Activated naive CD8-positive, alpha-beta T cell treated with anti-CD3 and anti-CD28 coated beads, Interleukin-2, amount 50 U/mL, for 24 hours (primary cell): Measurements from ENCODE around the gene TMCC1.
A peak's percentile ranks its signal among the peaks of the same experiment; 100 is the strongest.
"Not testable (repeated sequence)": the region's sequence is repeated elsewhere in the genome, so short reads cannot be mapped to it uniquely, and the experiment has no call there.

Experiments used
- ATAC-seq: fragments of 150-1000 bp; cut with Tn5 transposase; one replicate; pipeline ENCODE4 v1.10.0; 2021
- DNase-seq: peaks from one replicate; pipeline ENCODE4 v3.0.0; 2021
- H3K27ac Mint-ChIP-seq: one replicate; pipeline ENCODE4 v1.8.0; 2021; ENCODE audit warnings: mild to moderate bottlenecking, mixed read lengths
- H3K27me3 Mint-ChIP-seq: one replicate; pipeline ENCODE4 v1.8.0; 2021; ENCODE audit warnings: mixed read lengths
- H3K36me3 Mint-ChIP-seq: one replicate; pipeline ENCODE4 v1.8.0; 2021; ENCODE audit warnings: low read depth, mixed read lengths
- H3K4me1 Mint-ChIP-seq: one replicate; pipeline ENCODE4 v1.8.0; 2021; ENCODE audit warnings: mixed read lengths
- H3K4me3 Mint-ChIP-seq: one replicate; pipeline ENCODE4 v1.8.0; 2021; ENCODE audit warnings: mild to moderate bottlenecking, moderate library complexity, mixed read lengths
- H3K9me3 Mint-ChIP-seq: one replicate; pipeline ENCODE4 v1.8.0; 2021; ENCODE audit warnings: mixed read lengths

The TMCC1 gene

DNA sequence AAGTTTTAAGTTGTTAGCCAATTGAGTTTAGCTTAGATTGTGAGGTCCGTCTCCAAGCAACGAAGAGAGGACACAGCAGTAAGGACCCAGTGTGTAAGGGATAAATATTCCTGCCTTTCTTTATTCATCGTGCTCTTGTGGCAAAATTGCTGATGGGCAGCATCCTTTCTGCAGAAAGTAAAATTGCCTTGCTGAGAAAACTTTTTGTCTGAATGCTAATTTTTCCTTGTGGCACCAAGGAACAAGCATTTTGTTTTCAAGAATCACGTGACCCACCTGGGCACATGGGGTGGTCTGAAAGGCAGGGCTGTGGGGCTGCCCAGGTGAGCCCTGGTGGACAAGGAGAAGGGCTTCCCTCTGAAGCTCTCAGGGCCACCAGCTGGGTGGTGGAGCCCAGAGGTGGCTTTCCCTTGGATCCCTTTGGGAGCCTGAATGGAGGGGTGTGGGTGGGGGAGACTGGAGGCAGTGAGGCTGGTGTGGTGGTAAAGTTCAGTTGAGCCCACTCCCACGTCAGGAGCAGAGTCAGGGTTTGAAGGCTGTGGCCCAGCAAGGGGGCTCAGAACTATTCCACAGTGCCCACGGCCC, 24.0 kb upstream of the TMCC1 start:
- no peak for ATAC-seq
- Mint-ChIP-seq H3K27ac (no peak overlapping the region), H3K36me3 (peaks cover 14% of the 10 kb centered on the region), H3K4me3 (no peak overlapping the region), H3K4me1 (no peaks in the 10 kb centered on the region), H3K9me3 (peaks cover 26% of the 10 kb centered on the region), H3K27me3 (no peaks in the 10 kb centered on the region)
- DNase-seq, result no peak

GRCh38 chr3:129913618-129914017, 20.1 kb upstream of the TMCC1 start:
- Mint-ChIP-seq H3K36me3 (peaks cover 15% of the 10 kb centered on the region), H3K4me3 (no peak overlapping the region), H3K27ac (no peak overlapping the region), H3K9me3 (peaks cover 15% of the 10 kb centered on the region), H3K4me1 (no peaks in the 10 kb centered on the region), H3K27me3 (no peaks in the 10 kb centered on the region)
- DNase-seq (no peak), ATAC-seq (no peak)

- Mint-ChIP-seq H3K9me3 (peaks cover 4% of the 10 kb centered on the region), H3K36me3 (peaks cover 12% of the 10 kb centered on the region), H3K4me3 (no peak overlapping the region), H3K27me3 (no peaks in the 10 kb centered on the region), H3K4me1 (no peaks in the 10 kb centered on the region), H3K27ac (no peak overlapping the region)
- DNase-seq (no peak), ATAC-seq (no peak)
These were observed 17.9 kb upstream of the TMCC1 start for GRCh38 chr3:129911261-129911861.

- H3K27ac Mint-ChIP-seq, H3K4me1 Mint-ChIP-seq, DNase-seq, H3K27me3 Mint-ChIP-seq, ATAC-seq, H3K4me3 Mint-ChIP-seq: not testable (repeated sequence)
- H3K9me3 Mint-ChIP-seq, result peaks cover 18% of the 10 kb centered on the region
- peaks cover 28% of the 10 kb centered on the region for H3K36me3 Mint-ChIP-seq
These were observed 15.7 kb upstream of the TMCC1 start for GRCh38 chr3:129909235-129909634.

- Mint-ChIP-seq H3K36me3 (peaks cover 35% of the 10 kb centered on the region), H3K9me3 (peaks cover 18% of the 10 kb centered on the region)
- no peak for ATAC-seq
These were observed 14.9 kb upstream of the TMCC1 start for GRCh38 chr3:129908417-129908816.

GRCh38 chr3:129901272-129901671, 7.8 kb upstream of the TMCC1 start:
- H3K9me3 Mint-ChIP-seq, result peaks cover 18% of the 10 kb centered on the region
- not testable (repeated sequence) for H3K27ac Mint-ChIP-seq, H3K27me3 Mint-ChIP-seq, DNase-seq, ATAC-seq, H3K4me1 Mint-ChIP-seq, H3K4me3 Mint-ChIP-seq
- peaks cover 30% of the 10 kb centered on the region for H3K36me3 Mint-ChIP-seq

More at GRCh38 chr3:129908417-129908816, 14.9 kb upstream of the TMCC1 start:
- H3K4me1 Mint-ChIP-seq, result no peaks in the 10 kb centered on the region
- H3K27ac Mint-ChIP-seq, result no peak overlapping the region
- H3K27me3 Mint-ChIP-seq, result no peaks in the 10 kb centered on the region
- DNase-seq, result no peak
- no peak overlapping the region for H3K4me3 Mint-ChIP-seq

DNA sequence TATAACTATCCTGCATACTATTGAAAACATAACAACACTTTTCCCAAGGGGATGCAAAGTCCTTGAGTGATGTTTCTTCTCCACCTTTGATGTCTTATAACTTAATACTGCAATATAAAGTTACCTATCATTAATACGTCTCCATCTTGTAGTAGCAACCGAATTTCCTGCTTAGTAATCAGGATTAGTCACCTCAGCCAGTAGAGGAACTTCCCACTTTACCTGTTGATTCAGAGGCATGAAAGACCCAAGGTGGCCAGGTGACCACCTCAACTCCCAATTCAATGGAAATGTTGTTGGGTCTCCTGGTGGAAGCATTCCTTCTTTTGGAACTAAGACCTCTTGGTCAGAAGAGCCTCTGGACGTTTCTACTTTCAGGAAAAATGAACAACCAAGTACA, 3.5 kb upstream of the TMCC1 start:
- ATAC-seq (no peak), DNase-seq (no peak)
- Mint-ChIP-seq H3K36me3 (peaks cover 3% of the 10 kb centered on the region), H3K4me1 (peaks cover 17% of the 10 kb centered on the region), H3K4me3 (no peak overlapping the region), H3K9me3 (peaks cover 5% of the 10 kb centered on the region), H3K27me3 (no peaks in the 10 kb centered on the region), H3K27ac (no peak overlapping the region)

GRCh38 chr3:129892857-129893580, 492 bp downstream of the TMCC1 start:
- H3K27ac Mint-ChIP-seq, result peak overlapping the region; percentile 84
- no peaks in the 10 kb centered on the region for H3K27me3 Mint-ChIP-seq
- peaks cover 3% of the 10 kb centered on the region for H3K36me3 Mint-ChIP-seq
- ATAC-seq (peak; percentile 77), DNase-seq (peak; percentile 71)
- peak overlapping the region; percentile 87 for H3K4me3 Mint-ChIP-seq
- H3K9me3 Mint-ChIP-seq, result no peaks in the 10 kb centered on the region
- peaks cover 48% of the 10 kb centered on the region for H3K4me1 Mint-ChIP-seq

DNA sequence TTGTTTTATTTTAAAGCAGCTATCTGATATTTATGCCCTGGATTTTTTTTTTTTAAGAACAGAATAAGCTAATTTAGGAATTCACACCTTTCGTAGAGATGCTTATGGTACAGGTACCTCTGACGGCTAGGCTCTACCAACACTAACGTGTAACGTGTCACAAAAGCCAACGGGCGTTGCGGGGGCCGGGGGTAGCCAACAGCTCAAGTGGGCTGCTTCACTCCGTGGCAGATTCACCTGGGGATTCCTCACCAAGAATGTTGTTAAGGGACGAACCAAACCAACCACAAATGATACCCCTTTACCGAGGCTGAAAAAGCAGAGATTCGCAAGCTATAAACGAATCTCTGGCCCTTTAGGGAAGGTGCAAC, 1.0 kb downstream of the TMCC1 start:
- Mint-ChIP-seq H3K4me3 (peak overlapping the region; percentile 87), H3K36me3 (peaks cover 3% of the 10 kb centered on the region), H3K27me3 (no peaks in the 10 kb centered on the region), H3K27ac (peak overlapping the region; percentile 84), H3K4me1 (peaks cover 48% of the 10 kb centered on the region), H3K9me3 (no peaks in the 10 kb centered on the region)
- no peak for ATAC-seq
- peak; percentile 18 for DNase-seq

- no peaks in the 10 kb centered on the region for H3K9me3 Mint-ChIP-seq
- no peaks in the 10 kb centered on the region for H3K36me3 Mint-ChIP-seq
- ATAC-seq, result no peak
- no peak for DNase-seq
- H3K27me3 Mint-ChIP-seq, result no peaks in the 10 kb centered on the region
- H3K4me3 Mint-ChIP-seq, result no peak overlapping the region
- no peak overlapping the region for H3K27ac Mint-ChIP-seq
- peaks cover 47% of the 10 kb centered on the region for H3K4me1 Mint-ChIP-seq
These were observed 2.6 kb downstream of the TMCC1 start for GRCh38 chr3:129890891-129891290.

DNA sequence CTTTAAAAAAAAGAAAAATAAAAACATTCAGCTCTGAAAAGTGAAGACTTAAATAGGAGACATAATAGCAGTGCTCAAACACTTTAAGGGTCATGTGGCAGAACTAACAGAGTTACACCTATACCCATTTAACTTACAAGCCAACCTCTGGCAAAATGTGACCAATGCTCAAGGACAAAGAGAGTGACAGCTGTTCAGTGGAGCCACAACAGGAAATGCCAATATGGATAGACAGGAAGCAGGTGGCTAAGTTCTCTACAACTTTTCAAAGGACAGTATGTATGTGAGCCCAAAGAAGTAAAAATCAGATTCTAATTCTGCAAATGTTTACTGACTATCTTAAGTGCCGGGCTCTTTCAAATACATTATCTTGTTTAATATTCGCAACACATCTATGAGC, 3.4 kb downstream of the TMCC1 start:
- Mint-ChIP-seq H3K9me3 (no peaks in the 10 kb centered on the region), H3K36me3 (no peaks in the 10 kb centered on the region), H3K4me1 (peaks cover 44% of the 10 kb centered on the region), H3K27ac (no peak overlapping the region), H3K4me3 (no peak overlapping the region), H3K27me3 (no peaks in the 10 kb centered on the region)
- DNase-seq (no peak), ATAC-seq (no peak)

GRCh38 chr3:129888771-129889170, 4.7 kb downstream of the TMCC1 start:
- Mint-ChIP-seq H3K9me3 (no peaks in the 10 kb centered on the region), H3K4me1 (peaks cover 39% of the 10 kb centered on the region)

GRCh38 chr3:129881261-129881660, 12.2 kb downstream of the TMCC1 start:
- DNase-seq (no peak), ATAC-seq (no peak)
- Mint-ChIP-seq H3K27me3 (no peaks in the 10 kb centered on the region), H3K36me3 (peaks cover 20% of the 10 kb centered on the region), H3K9me3 (no peaks in the 10 kb centered on the region), H3K27ac (no peak overlapping the region), H3K4me1 (no peaks in the 10 kb centered on the region), H3K4me3 (no peak overlapping the region)

More at GRCh38 chr3:129888771-129889170, 4.7 kb downstream of the TMCC1 start:
- ATAC-seq (no peak), DNase-seq (no peak)
- Mint-ChIP-seq H3K4me3 (no peak overlapping the region), H3K27me3 (no peaks in the 10 kb centered on the region), H3K36me3 (no peaks in the 10 kb centered on the region), H3K27ac (no peak overlapping the region)

- Mint-ChIP-seq H3K4me3 (no peak overlapping the region), H3K9me3 (no peaks in the 10 kb centered on the region), H3K36me3 (peaks cover 29% of the 10 kb centered on the region), H3K27ac (no peak overlapping the region), H3K27me3 (no peaks in the 10 kb centered on the region), H3K4me1 (no peaks in the 10 kb centered on the region)
- ATAC-seq (no peak), DNase-seq (no peak)
These were observed 15.2 kb downstream of the TMCC1 start for GRCh38 chr3:129878355-129878754.

GRCh38 chr3:129874479-129874878, 19.0 kb downstream of the TMCC1 start:
- not testable (repeated sequence) for H3K4me3 Mint-ChIP-seq, H3K4me1 Mint-ChIP-seq, H3K27ac Mint-ChIP-seq, ATAC-seq, H3K27me3 Mint-ChIP-seq, H3K9me3 Mint-ChIP-seq, DNase-seq
- peaks cover 44% of the 10 kb centered on the region for H3K36me3 Mint-ChIP-seq
